ENCODE results near the gene MED10. TPM values are rescaled to one million over a fixed set of nuclear protein-coding genes. Genes with fewer than 3 reads are reported as not detected.

MED10 gene
- polyA plus RNA-seq, 3 donors from 2014 or later: 115 to 161 (median 116) TPM

GRCh38 chr5:6394429-6395101, 16.2 kb upstream of the MED10 start:
- H3K9me3 Mint-ChIP-seq: no peaks in the 10 kb centered on the region
- H3K4me3 Mint-ChIP-seq: no peak overlapping the region
- peaks cover 0 to 4% of the 10 kb centered on the region in 2 donors for H3K4me1 Mint-ChIP-seq
- H3K36me3 Mint-ChIP-seq: no peaks in the 10 kb centered on the region
- H3K27ac Mint-ChIP-seq: no peak overlapping the region
- DNase-seq: no peak
- H3K27me3 Mint-ChIP-seq (ENCODE audit: low read depth in 3 of 3): peaks cover 1 to 15% (median 4%) of the 10 kb centered on the region in 3 donors

GRCh38 chr5:6393596-6394194, 15.3 kb upstream of the MED10 start:
- H3K27me3 Mint-ChIP-seq (ENCODE audit: low read depth in 3 of 3): peaks cover 1 to 14% (median 4%) of the 10 kb centered on the region in 3 donors
- H3K27ac Mint-ChIP-seq: no peak overlapping the region

GRCh38 chr5:6392561-6392960, 14.2 kb upstream of the MED10 start:
- no peak overlapping the region for H3K4me3 Mint-ChIP-seq
- no peaks in the 10 kb centered on the region for H3K36me3 Mint-ChIP-seq
- no peak overlapping the region for H3K27ac Mint-ChIP-seq
- H3K9me3 Mint-ChIP-seq: no peaks in the 10 kb centered on the region
- peaks cover 1 to 10% (median 4%) of the 10 kb centered on the region in 3 donors for H3K27me3 Mint-ChIP-seq (ENCODE audit: low read depth in 3 of 3)
- H3K4me1 Mint-ChIP-seq: peaks cover 0 to 4% of the 10 kb centered on the region in 2 donors
- DNase-seq: no peak

More at GRCh38 chr5:6393596-6394194, 15.3 kb upstream of the MED10 start:
- H3K4me3 Mint-ChIP-seq: peak overlapping the region in 1 of 5 donors; percentile 4
- no peaks in the 10 kb centered on the region for H3K36me3 Mint-ChIP-seq
- DNase-seq: no peak
- no peaks in the 10 kb centered on the region for H3K9me3 Mint-ChIP-seq
- peaks cover 0 to 4% of the 10 kb centered on the region in 2 donors for H3K4me1 Mint-ChIP-seq

- DNase-seq: no peak
- Mint-ChIP-seq H3K36me3 (no peaks in the 10 kb centered on the region), H3K9me3 (no peaks in the 10 kb centered on the region), H3K27me3 (ENCODE audit: low read depth in 3 of 3) (peaks cover 4 to 15% (median 5%) of the 10 kb centered on the region in 3 donors), H3K4me1 (peaks cover 0 to 4% of the 10 kb centered on the region in 2 donors), H3K4me3 (no peak overlapping the region), H3K27ac (no peak overlapping the region)
Observed at GRCh38 chr5:6391151-6391550, 12.8 kb upstream of the MED10 start.

- no peak for DNase-seq
- Mint-ChIP-seq H3K4me3 (no peak overlapping the region), H3K9me3 (no peaks in the 10 kb centered on the region), H3K36me3 (no peaks in the 10 kb centered on the region), H3K27me3 (ENCODE audit: low read depth in 3 of 3) (peaks cover 4 to 13% (median 5%) of the 10 kb centered on the region in 3 donors), H3K27ac (no peak overlapping the region), H3K4me1 (peaks cover 0 to 4% of the 10 kb centered on the region in 2 donors)
Observed at GRCh38 chr5:6389946-6390530, 11.7 kb upstream of the MED10 start.

- Mint-ChIP-seq H3K4me3 (no peak overlapping the region), H3K27me3 (ENCODE audit: low read depth in 3 of 3) (peaks cover 4 to 13% (median 4%) of the 10 kb centered on the region in 3 donors), H3K36me3 (no peaks in the 10 kb centered on the region), H3K9me3 (no peaks in the 10 kb centered on the region), H3K27ac (no peak overlapping the region), H3K4me1 (peaks cover 0 to 4% of the 10 kb centered on the region in 2 donors)
- DNase-seq: no peak
Observed at GRCh38 chr5:6389397-6389796, 11.1 kb upstream of the MED10 start.

- no peaks in the 10 kb centered on the region for H3K36me3 Mint-ChIP-seq
- H3K9me3 Mint-ChIP-seq: no peaks in the 10 kb centered on the region
- no peak for DNase-seq
- no peaks in the 10 kb centered on the region for H3K4me1 Mint-ChIP-seq
- peaks cover 4 to 11% (median 8%) of the 10 kb centered on the region in 3 donors for H3K27me3 Mint-ChIP-seq (ENCODE audit: low read depth in 3 of 3)
- no peak overlapping the region for H3K4me3 Mint-ChIP-seq
- no peak overlapping the region for H3K27ac Mint-ChIP-seq
Observed at GRCh38 chr5:6387970-6388369, 9.6 kb upstream of the MED10 start.

GRCh38 chr5:6386271-6386670, 7.9 kb upstream of the MED10 start:
- H3K36me3 Mint-ChIP-seq: no peaks in the 10 kb centered on the region
- H3K27me3 Mint-ChIP-seq (ENCODE audit: low read depth in 3 of 3): peaks cover 7 to 15% (median 10%) of the 10 kb centered on the region in 3 donors
- no peaks in the 10 kb centered on the region for H3K9me3 Mint-ChIP-seq
- no peak overlapping the region for H3K4me3 Mint-ChIP-seq
- DNase-seq: no peak
- no peaks in the 10 kb centered on the region for H3K4me1 Mint-ChIP-seq
- H3K27ac Mint-ChIP-seq: no peak overlapping the region

- Mint-ChIP-seq H3K9me3 (no peaks in the 10 kb centered on the region), H3K4me3 (no peak overlapping the region), H3K36me3 (no peaks in the 10 kb centered on the region), H3K27ac (no peak overlapping the region), H3K27me3 (ENCODE audit: low read depth in 3 of 3) (peaks cover 3 to 11% (median 10%) of the 10 kb centered on the region in 3 donors), H3K4me1 (no peaks in the 10 kb centered on the region)
- DNase-seq: no peak
Observed at GRCh38 chr5:6384856-6385255, 6.5 kb upstream of the MED10 start.

GRCh38 chr5:6383376-6383775, 5.0 kb upstream of the MED10 start:
- Mint-ChIP-seq H3K4me3 (no peak overlapping the region), H3K4me1 (peaks cover 10% of the 10 kb centered on the region in 2 donors), H3K27ac (no peak overlapping the region), H3K36me3 (peaks cover 0 to 6% (median 0%) of the 10 kb centered on the region in 3 donors), H3K9me3 (no peaks in the 10 kb centered on the region), H3K27me3 (ENCODE audit: low read depth in 3 of 3) (peaks cover 3 to 13% (median 11%) of the 10 kb centered on the region in 3 donors)
- DNase-seq: no peak

- H3K4me3 Mint-ChIP-seq: peak overlapping the region; percentile 92 to 99 (median 98)
- H3K4me1 Mint-ChIP-seq: peaks cover 39 to 52% of the 10 kb centered on the region in 2 donors
- H3K27ac Mint-ChIP-seq: peak overlapping the region; percentile 92 to 96 (median 95)
- H3K27me3 Mint-ChIP-seq (ENCODE audit: low read depth in 3 of 3): peaks cover 4 to 12% (median 5%) of the 10 kb centered on the region in 3 donors
- peaks cover 9 to 12% (median 11%) of the 10 kb centered on the region in 3 donors for H3K36me3 Mint-ChIP-seq
- H3K9me3 Mint-ChIP-seq: no peaks in the 10 kb centered on the region
- DNase-seq: no peak
Observed at GRCh38 chr5:6379246-6379645, 899 bp upstream of the MED10 start.

GRCh38 chr5:6378766-6379103, 388 bp upstream of the MED10 start:
- peaks cover 14 to 17% (median 15%) of the 10 kb centered on the region in 3 donors for H3K36me3 Mint-ChIP-seq
- peaks cover 4 to 12% (median 5%) of the 10 kb centered on the region in 3 donors for H3K27me3 Mint-ChIP-seq (ENCODE audit: low read depth in 3 of 3)
- H3K27ac Mint-ChIP-seq: peak overlapping the region; percentile 92 to 96 (median 95)
- H3K4me1 Mint-ChIP-seq: peaks cover 40 to 57% of the 10 kb centered on the region in 2 donors
- no peaks in the 10 kb centered on the region for H3K9me3 Mint-ChIP-seq
- no peak for DNase-seq
- H3K4me3 Mint-ChIP-seq: peak overlapping the region; percentile 92 to 99 (median 98)

- H3K27ac Mint-ChIP-seq: peak overlapping the region; percentile 92 to 96 (median 95)
- peaks cover 18 to 29% (median 24%) of the 10 kb centered on the region in 3 donors for H3K36me3 Mint-ChIP-seq
- DNase-seq: no peak
- peaks cover 3 to 7% (median 4%) of the 10 kb centered on the region in 3 donors for H3K27me3 Mint-ChIP-seq (ENCODE audit: low read depth in 3 of 3)
- no peaks in the 10 kb centered on the region for H3K9me3 Mint-ChIP-seq
- H3K4me3 Mint-ChIP-seq: peak overlapping the region; percentile 92 to 99 (median 98)
- peaks cover 51 to 69% of the 10 kb centered on the region in 2 donors for H3K4me1 Mint-ChIP-seq
Observed at GRCh38 chr5:6377582-6377904, 804 bp downstream of the MED10 start.

GRCh38 chr5:6376974-6377520, 1.3 kb downstream of the MED10 start:
- H3K36me3 Mint-ChIP-seq: peaks cover 20 to 32% (median 26%) of the 10 kb centered on the region in 3 donors
- peaks cover 0 to 6% (median 1%) of the 10 kb centered on the region in 3 donors for H3K27me3 Mint-ChIP-seq (ENCODE audit: low read depth in 3 of 3)
- peaks cover 52 to 72% of the 10 kb centered on the region in 2 donors for H3K4me1 Mint-ChIP-seq
- H3K9me3 Mint-ChIP-seq: no peaks in the 10 kb centered on the region
- H3K4me3 Mint-ChIP-seq: peak overlapping the region; percentile 92 to 99 (median 98)
- DNase-seq: no peak
- peak overlapping the region; percentile 92 to 96 (median 95) for H3K27ac Mint-ChIP-seq
